Activated CD8-positive, alpha-beta T cell treated with anti-CD3 and anti-CD28 coated beads for 36 hours (primary cell): ENCODE data around the gene MBLAC1. TPM values are rescaled to one million over a fixed set of nuclear protein-coding genes. Genes with fewer than 3 reads are reported as not detected.
A peak's percentile ranks its signal among the peaks of the same experiment; 100 is the strongest.

Experiments
- ATAC-seq: fragments of 200-7000 bp; cut with Tn5 transposase; one replicate; pipeline ENCODE4 v1.10.0; 2021; ENCODE audit warnings: mild to moderate bottlenecking, moderate library complexity
- CTCF ChIA-PET: fragments of 350-600 bp; sonication (Branson Sonifier 250); formaldehyde crosslinking; loops from one replicate; lab custom pipeline; 2021; ENCODE audit warnings: antibody characterized with exemption; lab: Charles Lee
- POLR2A ChIA-PET: fragments of 350-600 bp; sonication (Branson Sonifier 250); formaldehyde crosslinking; loops from one replicate; lab custom pipeline; 2021; ENCODE audit warnings: antibody characterized with exemption; lab: Charles Lee
- DNase-seq: peaks from one replicate; pipeline ENCODE4 v3.0.0-alpha.2; 2020
- H3K27ac Mint-ChIP-seq: one replicate; pipeline ENCODE4 v1.8.0; 2021; ENCODE audit warnings: mild to moderate bottlenecking, mixed read lengths
- H3K27me3 Mint-ChIP-seq: one replicate; pipeline ENCODE4 v1.8.0; 2021; ENCODE audit warnings: mixed read lengths
- H3K36me3 Mint-ChIP-seq: one replicate; pipeline ENCODE4 v1.8.0; 2021; ENCODE audit warnings: low read depth, mixed read lengths
- H3K4me1 Mint-ChIP-seq: one replicate; pipeline ENCODE4 v1.8.0; 2021; ENCODE audit warnings: low read depth, mixed read lengths
- H3K4me3 Mint-ChIP-seq: one replicate; pipeline ENCODE4 v1.8.0; 2021; ENCODE audit warnings: mild to moderate bottlenecking, moderate library complexity, mixed read lengths
- H3K9me3 Mint-ChIP-seq: one replicate; pipeline ENCODE4 v1.8.0; 2021; ENCODE audit warnings: mixed read lengths
- CTCF ChIP-seq: fragments of 200-600 bp; IDR thresholded peaks from one replicate; pipeline ENCODE4 v1.8.0; 2022; ENCODE audit warnings: antibody characterized with exemption, mild to moderate bottlenecking
- intact Hi-C: fragments of 100-400 bp; cut with micrococcal nuclease; formaldehyde crosslinking; loops from one replicate; pipeline ENCODE4 v1.10.0; 2022
- total RNA-seq, 2 experiments: library from RNA; stranded (reverse); gene quantifications; one replicate each; pipeline ENCODE4 v1.2.3, GENCODE V29; 2021

The MBLAC1 gene
- total RNA-seq, 2 experiments from 2014 or later: 1.9 to 2.1 TPM

GRCh38 chr7:100154651-100155491, 28.1 kb downstream of the MBLAC1 start:
- TF ChIP-seq CTCF: no peak
- ChIA-PET POLR2A (interaction anchor here (0.6 to 1.2 kb wide), 3 partner anchors 21 to 687 kb away, joined by 3 to 4 read pairs (median 3); no protein-coding TSS in a partner anchor), CTCF (interaction anchor here (1.2 to 1.6 kb wide), 3 partner anchors 22 to 63 kb away, joined by 3 to 6 read pairs (median 5); no protein-coding TSS in a partner anchor)
- Mint-ChIP-seq H3K9me3 (no peaks in the 10 kb centered on the region), H3K4me3 (no peak overlapping the region), H3K36me3 (peaks cover 36% of the 10 kb centered on the region), H3K27ac (peak overlapping the region; percentile 28), H3K4me1 (peaks cover 46% of the 10 kb centered on the region), H3K27me3 (no peaks in the 10 kb centered on the region)
- no peak for DNase-seq
- intact Hi-C loops: no loop called here
- ATAC-seq: no peak

- ATAC-seq (no peak), DNase-seq (no peak)
- Mint-ChIP-seq H3K4me3 (no peak overlapping the region), H3K36me3 (peaks cover 29% of the 10 kb centered on the region), H3K27ac (peak overlapping the region; percentile 89), H3K4me1 (peaks cover 40% of the 10 kb centered on the region), H3K27me3 (no peaks in the 10 kb centered on the region), H3K9me3 (no peaks in the 10 kb centered on the region)
- CTCF ChIA-PET: interaction anchor here (0.8 to 1.6 kb wide), 5 partner anchors 23 to 63 kb away, joined by 3 to 5 read pairs (median 3); no protein-coding TSS in a partner anchor
- intact Hi-C loops: no loop called here
- POLR2A ChIA-PET: interaction anchor here (0.6 to 1.2 kb wide), 5 partner anchors 13 to 360 kb away, joined by 3 to 5 read pairs (median 3); no protein-coding TSS in a partner anchor
- no peak for TF ChIP-seq CTCF
Measured at GRCh38 chr7:100155553-100156317, 29.0 kb downstream of the MBLAC1 start.

GRCh38 chr7:100156331-100157068, 29.7 kb downstream of the MBLAC1 start:
- ATAC-seq: peak; percentile 70
- intact Hi-C loops: no loop called here
- POLR2A ChIA-PET: interaction anchor here (0.8 to 1.8 kb wide), 5 partner anchors 11 to 54 kb away, joined by 3 to 11 read pairs (median 4); partner anchors contain the start of genes GAL3ST4 and GPC2
- no peak for TF ChIP-seq CTCF
- Mint-ChIP-seq H3K27me3 (no peaks in the 10 kb centered on the region), H3K4me3 (peak overlapping the region; percentile 67), H3K27ac (peak overlapping the region; percentile 89), H3K36me3 (peaks cover 28% of the 10 kb centered on the region), H3K9me3 (no peaks in the 10 kb centered on the region), H3K4me1 (peaks cover 39% of the 10 kb centered on the region)
- DNase-seq: peak; percentile 75
- CTCF ChIA-PET: interaction anchor here (0.8 to 2.1 kb wide), 6 partner anchors 11 to 62 kb away, joined by 3 to 9 read pairs (median 4); no protein-coding TSS in a partner anchor

- Mint-ChIP-seq H3K36me3 (peaks cover 23% of the 10 kb centered on the region), H3K27me3 (no peaks in the 10 kb centered on the region), H3K27ac (peak overlapping the region; percentile 89), H3K4me1 (peaks cover 39% of the 10 kb centered on the region), H3K9me3 (no peaks in the 10 kb centered on the region), H3K4me3 (peak overlapping the region; percentile 67)
- intact Hi-C loops: no loop called here
- ChIA-PET POLR2A (interaction anchor here (0.9 to 1.8 kb wide), 7 partner anchors 8 to 56 kb away, joined by 3 to 11 read pairs (median 4); partner anchors contain the start of genes GAL3ST4, GPC2, LAMTOR4 and MCM7), CTCF (interaction anchor here (0.8 to 2.4 kb wide), 7 partner anchors 9 to 61 kb away, joined by 3 to 9 read pairs (median 4); no protein-coding TSS in a partner anchor)
- no peak for DNase-seq
- ATAC-seq: no peak
- no peak for TF ChIP-seq CTCF
Measured at GRCh38 chr7:100157069-100157333, 30.2 kb downstream of the MBLAC1 start.
